Breast epithelium (tissue), 4 donors: Measurements from ENCODE around the gene CABLES1. TPM values are rescaled to one million over a fixed set of nuclear protein-coding genes. Genes with fewer than 3 reads are reported as not detected.

Experiments used
- DNase-seq, 2 donors: peaks; one replicate each; pipeline ENCODE4 v3.0.0-alpha.2; 2019; ENCODE audit warnings: low spot score in 2 of 2
- H3K27ac ChIP-seq, 2 donors: fragments of 200-600 bp; sonication (generic) in 1 of 2; one replicate each; pipeline ENCODE4 v1.5.1; 2016 to 2019; ENCODE audit warnings: mild to moderate bottlenecking in 1 of 2
- H3K27me3 ChIP-seq, 2 donors: fragments of 200-600 bp; sonication (generic) in 1 of 2; one replicate each; pipeline versions ENCODE4 v1.5.1 to v1.6.0; 2017 to 2019; ENCODE audit warnings: control low read depth in 1 of 2, mild to moderate bottlenecking in 1 of 2
- H3K36me3 ChIP-seq: fragments of 200-600 bp; one replicate; pipeline ENCODE4 v1.5.1; 2019
- H3K4me1 ChIP-seq, 2 donors: fragments of 200-600 bp; sonication (generic); one replicate each; pipeline ENCODE4 v1.5.1; 2016 to 2019; ENCODE audit warnings: control low read depth in 1 of 2
- H3K4me3 ChIP-seq, 3 donors: fragments of 200-600 bp; sonication (generic); 1 replicate in 2 of 3; 2 replicates in 1 of 3; pipeline ENCODE4 v1.5.1; 2016 to 2019; ENCODE audit warnings: mild to moderate bottlenecking in 3 of 3, moderate library complexity in 2 of 3
- H3K9me3 ChIP-seq, 2 donors: fragments of 200-600 bp; sonication (generic) in 1 of 2; one replicate each; pipeline ENCODE4 v1.5.1; 2016 to 2019; ENCODE audit warnings: control low read depth in 1 of 2
- POLR2A ChIP-seq: fragments of 450-650 bp; IDR thresholded peaks from one replicate; pipeline ENCODE4 v1.6.1; 2016; ENCODE audit warnings: antibody characterized with exemption, mild to moderate bottlenecking, moderate library complexity
- POLR2AphosphoS5 ChIP-seq, 3 donors: sonication (generic); formaldehyde crosslinking; IDR thresholded peaks; one replicate each; pipeline ENCODE4 v1.6.1; 2017; ENCODE audit warnings: antibody characterized with exemption in 3 of 3
- intact Hi-C: fragments of 100-400 bp; cut with DNase I; formaldehyde crosslinking; loops from one replicate; pipeline ENCODE4 v1.15.1; 2023; ENCODE audit warnings: low total_unique reads
- total RNA-seq, 3 donors: library from RNA; depleted of rRNA; stranded (reverse); fragments of >200 nt; gene quantifications; one replicate each; pipeline ENCODE4 v1.1.0, GENCODE V29; 2016
- TF ChIP-seq, protein P1 (sequence below), 3 donors: fragments of 450-650 bp; IDR thresholded peaks; one replicate each; pipeline ENCODE4 v1.5.1; 2016 to 2017; ENCODE audit warnings: antibody characterized with exemption in 3 of 3, mild to moderate bottlenecking in 3 of 3, moderate library complexity in 3 of 3

CABLES1 gene
- total RNA-seq, 3 donors from 2014 or later, result 18.1 to 28.7 (median 22.3) TPM

DNA sequence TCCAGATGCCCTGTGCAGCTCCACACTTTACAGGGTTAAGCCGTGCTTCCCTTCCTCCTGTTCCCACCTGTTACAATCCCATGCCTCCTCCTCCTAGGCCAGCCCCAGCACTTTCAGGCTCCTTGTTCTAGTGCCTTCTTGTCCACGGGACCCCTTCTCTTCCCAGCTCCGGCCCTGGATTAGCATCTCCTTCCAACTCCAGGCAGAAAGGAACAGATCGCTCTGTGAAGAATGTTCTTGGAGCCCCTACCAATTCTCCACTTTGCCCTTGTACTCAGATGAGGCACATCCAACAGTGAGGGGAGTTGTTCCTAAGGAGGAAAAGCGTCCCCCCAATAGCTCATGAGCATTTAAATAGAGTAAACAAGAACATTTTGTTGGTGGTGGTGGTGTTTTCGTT lies 72.7 kb downstream of the CABLES1 start:
- no peak for DNase-seq
- Histone ChIP-seq H3K27me3 (no peaks in the 10 kb centered on the region), H3K4me1 (no peaks in the 10 kb centered on the region), H3K9me3 (peaks cover 0 to 4% of the 10 kb centered on the region in 2 donors), H3K27ac (no peak overlapping the region), H3K4me3 (no peak overlapping the region), H3K36me3 (no peaks in the 10 kb centered on the region)
- TF ChIP-seq POLR2AphosphoS5 (IDR thresholded peaks at IDR 0.05) (no peak), POLR2A (no peak)
- TF ChIP-seq, protein P1, sequence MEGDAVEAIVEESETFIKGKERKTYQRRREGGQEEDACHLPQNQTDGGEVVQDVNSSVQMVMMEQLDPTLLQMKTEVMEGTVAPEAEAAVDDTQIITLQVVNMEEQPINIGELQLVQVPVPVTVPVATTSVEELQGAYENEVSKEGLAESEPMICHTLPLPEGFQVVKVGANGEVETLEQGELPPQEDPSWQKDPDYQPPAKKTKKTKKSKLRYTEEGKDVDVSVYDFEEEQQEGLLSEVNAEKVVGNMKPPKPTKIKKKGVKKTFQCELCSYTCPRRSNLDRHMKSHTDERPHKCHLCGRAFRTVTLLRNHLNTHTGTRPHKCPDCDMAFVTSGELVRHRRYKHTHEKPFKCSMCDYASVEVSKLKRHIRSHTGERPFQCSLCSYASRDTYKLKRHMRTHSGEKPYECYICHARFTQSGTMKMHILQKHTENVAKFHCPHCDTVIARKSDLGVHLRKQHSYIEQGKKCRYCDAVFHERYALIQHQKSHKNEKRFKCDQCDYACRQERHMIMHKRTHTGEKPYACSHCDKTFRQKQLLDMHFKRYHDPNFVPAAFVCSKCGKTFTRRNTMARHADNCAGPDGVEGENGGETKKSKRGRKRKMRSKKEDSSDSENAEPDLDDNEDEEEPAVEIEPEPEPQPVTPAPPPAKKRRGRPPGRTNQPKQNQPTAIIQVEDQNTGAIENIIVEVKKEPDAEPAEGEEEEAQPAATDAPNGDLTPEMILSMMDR (IDR thresholded peaks at IDR 0.05), result no peak
- intact Hi-C loops, result loop anchor here (5.0 kb wide), 1 partner anchor 861 kb away; no protein-coding TSS in a partner anchor

DNA sequence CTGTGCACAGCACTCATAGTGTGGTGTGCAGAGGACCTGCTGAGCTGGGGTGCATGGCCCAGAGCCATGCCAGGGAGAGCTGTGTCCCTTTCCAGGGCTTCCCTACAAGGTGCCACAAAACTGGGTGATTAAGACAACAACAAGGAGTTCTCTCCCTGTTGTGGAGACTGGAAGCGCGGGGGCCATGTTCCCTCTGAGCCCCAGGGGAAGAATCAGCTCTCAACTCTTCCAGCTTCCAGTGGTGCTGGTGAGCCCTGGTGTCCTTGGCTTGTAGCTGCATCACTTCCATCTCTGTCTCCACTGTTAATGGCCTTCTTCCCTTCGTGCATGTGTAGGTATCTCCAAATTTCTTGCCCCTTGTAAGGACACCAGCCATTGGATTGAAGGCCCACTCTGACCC lies 73.3 kb downstream of the CABLES1 start:
- Histone ChIP-seq H3K36me3 (no peaks in the 10 kb centered on the region), H3K4me3 (no peak overlapping the region), H3K4me1 (no peaks in the 10 kb centered on the region), H3K27me3 (no peaks in the 10 kb centered on the region), H3K9me3 (peaks cover 0 to 4% of the 10 kb centered on the region in 2 donors), H3K27ac (no peak overlapping the region)
- intact Hi-C loops, result loop anchor here (5.0 kb wide), 1 partner anchor 861 kb away; no protein-coding TSS in a partner anchor
- DNase-seq, result no peak
- TF ChIP-seq POLR2AphosphoS5 (IDR thresholded peaks at IDR 0.05), result no peak

DNA sequence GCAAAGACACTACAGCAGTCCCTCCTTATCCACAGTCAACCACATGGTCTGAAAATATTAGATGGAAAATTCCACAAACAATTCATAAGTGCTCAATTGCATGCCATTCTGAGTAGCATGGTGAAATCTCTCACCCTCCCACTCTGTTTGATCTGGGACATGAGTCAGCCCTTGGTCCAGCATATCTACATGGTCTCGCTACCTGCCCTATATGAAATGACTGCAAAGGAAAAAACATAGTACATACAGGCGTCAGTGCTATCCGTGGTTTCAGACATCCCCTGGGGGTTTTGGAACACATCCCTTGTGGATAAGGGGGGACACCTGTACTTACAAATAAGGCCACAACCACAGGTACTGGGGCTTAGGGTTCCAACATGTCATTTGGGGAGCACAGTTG lies 73.7 kb downstream of the CABLES1 start:
- no peak for DNase-seq
- Histone ChIP-seq H3K27me3 (no peaks in the 10 kb centered on the region), H3K4me3 (no peak overlapping the region), H3K27ac (no peak overlapping the region), H3K9me3 (peaks cover 0 to 4% of the 10 kb centered on the region in 2 donors), H3K36me3 (no peaks in the 10 kb centered on the region), H3K4me1 (no peaks in the 10 kb centered on the region)
- TF ChIP-seq POLR2AphosphoS5 (IDR thresholded peaks at IDR 0.05) (no peak), POLR2A (no peak)
- TF ChIP-seq, protein P1 (IDR thresholded peaks at IDR 0.05), result no peak
- intact Hi-C loops, result loop anchor here (5.0 kb wide), 1 partner anchor 862 kb away; no protein-coding TSS in a partner anchor

DNA sequence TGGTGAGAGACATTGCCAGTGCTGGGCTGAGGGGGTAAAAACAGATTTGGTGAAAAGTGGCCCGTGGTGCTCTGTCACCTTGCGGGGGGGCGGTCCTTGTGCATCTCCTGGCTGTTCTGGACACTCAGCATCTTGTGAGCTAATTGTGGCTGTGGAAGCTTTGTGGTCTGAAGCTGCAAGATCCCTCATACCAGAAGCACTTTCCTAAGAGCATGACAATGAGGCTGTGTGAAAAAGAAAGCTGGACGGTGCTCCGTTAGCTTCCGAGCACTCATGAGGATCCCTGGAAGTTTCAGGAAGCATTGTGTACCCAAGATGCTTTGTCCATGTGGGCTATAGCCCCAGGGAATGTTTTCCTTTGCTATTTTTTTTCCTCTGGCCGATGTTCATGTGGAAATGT lies 74.5 kb downstream of the CABLES1 start:
- H3K36me3 ChIP-seq, result no peaks in the 10 kb centered on the region
- no peaks in the 10 kb centered on the region for H3K4me1 ChIP-seq
- H3K9me3 ChIP-seq, result peaks cover 0 to 4% of the 10 kb centered on the region in 2 donors
- no peaks in the 10 kb centered on the region for H3K27me3 ChIP-seq
- no peak overlapping the region for H3K27ac ChIP-seq
- no peak overlapping the region for H3K4me3 ChIP-seq
- intact Hi-C loops, result loop anchor here (5.0 kb wide), 1 partner anchor 862 kb away; no protein-coding TSS in a partner anchor
- TF ChIP-seq, protein P1 (IDR thresholded peaks at IDR 0.05), result no peak
- TF ChIP-seq POLR2A, result no peak
- TF ChIP-seq POLR2AphosphoS5 (IDR thresholded peaks at IDR 0.05), result no peak
- DNase-seq, result no peak

DNA sequence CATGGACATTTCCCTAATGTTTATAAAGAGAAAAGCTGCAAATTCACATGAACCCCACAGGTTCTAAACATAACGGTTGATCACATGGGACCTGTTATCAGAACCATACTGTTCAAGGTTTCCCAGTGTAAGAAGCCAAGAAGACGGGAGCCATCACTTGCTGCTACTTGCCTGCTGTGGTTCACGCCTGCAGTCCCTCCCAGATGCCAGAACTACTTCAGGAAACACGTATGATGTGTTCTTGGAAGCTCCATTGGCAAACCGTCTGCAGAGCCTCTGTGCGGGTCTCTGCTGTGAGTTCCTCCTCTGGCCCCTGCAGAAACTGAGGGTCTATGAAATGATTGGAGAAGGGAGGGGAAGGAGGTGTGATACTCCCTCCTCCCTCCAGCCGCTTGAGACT lies 75.2 kb downstream of the CABLES1 start:
- H3K4me3 ChIP-seq, result no peak overlapping the region
- H3K36me3 ChIP-seq, result no peaks in the 10 kb centered on the region
- TF ChIP-seq POLR2A, result no peak
- TF ChIP-seq, protein P1 (IDR thresholded peaks at IDR 0.05), result no peak
- no peak for TF ChIP-seq POLR2AphosphoS5 (IDR thresholded peaks at IDR 0.05)
- no peaks in the 10 kb centered on the region for H3K4me1 ChIP-seq
- no peaks in the 10 kb centered on the region for H3K27me3 ChIP-seq
- intact Hi-C loops, result no loop called here
- H3K27ac ChIP-seq, result no peak overlapping the region
- H3K9me3 ChIP-seq, result peaks cover 0 to 4% of the 10 kb centered on the region in 2 donors
- no peak for DNase-seq

DNA sequence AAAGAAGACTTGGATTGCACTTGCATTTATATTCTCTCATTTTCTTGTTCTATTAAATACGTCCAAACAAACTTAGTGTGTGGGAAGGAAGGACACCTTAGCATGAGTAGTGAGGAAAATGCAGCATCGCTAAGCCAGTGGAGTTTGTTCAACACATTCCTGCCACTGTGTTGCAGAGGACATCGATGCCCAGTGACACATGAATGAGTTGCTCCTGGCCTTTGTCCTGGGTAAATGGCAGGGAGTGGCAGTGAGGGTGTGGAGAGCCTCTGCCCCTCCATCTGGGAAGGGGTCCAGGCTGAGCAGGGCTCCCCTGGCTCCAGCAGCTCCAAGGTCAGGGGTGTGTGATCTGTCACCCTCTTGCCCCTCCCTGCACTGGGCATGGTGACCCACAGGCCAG lies 75.9 kb downstream of the CABLES1 start:
- peaks cover 0 to 4% of the 10 kb centered on the region in 2 donors for H3K9me3 ChIP-seq
- TF ChIP-seq, protein P1 (IDR thresholded peaks at IDR 0.05), result no peak
- TF ChIP-seq POLR2A, result no peak
- no peak for TF ChIP-seq POLR2AphosphoS5 (IDR thresholded peaks at IDR 0.05)
- no peak overlapping the region for H3K27ac ChIP-seq
- H3K36me3 ChIP-seq, result no peaks in the 10 kb centered on the region
- no peaks in the 10 kb centered on the region for H3K4me1 ChIP-seq
- no peaks in the 10 kb centered on the region for H3K27me3 ChIP-seq
- intact Hi-C loops, result no loop called here
- no peak for DNase-seq
- no peak overlapping the region for H3K4me3 ChIP-seq
